Sigmoid colon (tissue), 4 donors: Measurements from ENCODE around the gene ELF1.

Experiments used
- EP300 ChIP-seq, 4 donors: sonication (generic); formaldehyde crosslinking; IDR thresholded peaks; one replicate each; pipeline ENCODE4 v1.6.1; 2017; ENCODE audit warnings: antibody characterized with exemption in 4 of 4
- POLR2A ChIP-seq, 2 donors: fragments of 450-650 bp; IDR thresholded peaks; one replicate each; pipeline ENCODE4 v1.6.1; 2016; ENCODE audit warnings: antibody characterized with exemption in 2 of 2, mild to moderate bottlenecking in 2 of 2, moderate library complexity in 2 of 2
- POLR2AphosphoS5 ChIP-seq, 4 donors: sonication (generic); formaldehyde crosslinking; IDR thresholded peaks; one replicate each; pipeline ENCODE4 v1.6.1; 2017; ENCODE audit warnings: antibody characterized with exemption in 4 of 4
- TF ChIP-seq, protein P1 (sequence below), 4 experiments: fragments of 450-650 bp in 3 of 4; fragments of 200-600 bp in 1 of 4; IDR thresholded peaks; one replicate each; pipeline ENCODE4 v1.5.1; 2016 to 2019; ENCODE audit warnings: antibody characterized with exemption in 4 of 4, mild to moderate bottlenecking in 3 of 4, moderate library complexity in 2 of 4

DNA sequence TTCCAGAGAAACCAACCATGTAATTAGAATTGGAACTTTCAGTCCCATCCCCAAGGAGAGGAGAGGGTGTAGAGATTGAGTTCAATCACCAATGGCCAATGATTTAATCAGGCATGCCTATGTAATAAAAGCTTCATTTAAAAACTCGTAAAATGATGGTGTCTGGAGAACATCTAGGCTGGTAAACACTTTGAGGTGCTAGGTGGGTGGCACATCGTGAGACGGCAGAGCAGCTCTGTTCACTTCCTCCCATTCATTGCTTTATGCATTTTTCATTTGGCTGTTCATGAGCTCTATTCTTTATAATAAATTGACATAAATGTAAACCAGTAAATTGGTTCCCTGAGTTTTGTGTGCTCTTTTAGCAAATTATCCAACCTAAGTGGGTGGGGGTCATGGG lies 90.1 kb downstream of the ELF1 start:
- TF ChIP-seq, protein P1, sequence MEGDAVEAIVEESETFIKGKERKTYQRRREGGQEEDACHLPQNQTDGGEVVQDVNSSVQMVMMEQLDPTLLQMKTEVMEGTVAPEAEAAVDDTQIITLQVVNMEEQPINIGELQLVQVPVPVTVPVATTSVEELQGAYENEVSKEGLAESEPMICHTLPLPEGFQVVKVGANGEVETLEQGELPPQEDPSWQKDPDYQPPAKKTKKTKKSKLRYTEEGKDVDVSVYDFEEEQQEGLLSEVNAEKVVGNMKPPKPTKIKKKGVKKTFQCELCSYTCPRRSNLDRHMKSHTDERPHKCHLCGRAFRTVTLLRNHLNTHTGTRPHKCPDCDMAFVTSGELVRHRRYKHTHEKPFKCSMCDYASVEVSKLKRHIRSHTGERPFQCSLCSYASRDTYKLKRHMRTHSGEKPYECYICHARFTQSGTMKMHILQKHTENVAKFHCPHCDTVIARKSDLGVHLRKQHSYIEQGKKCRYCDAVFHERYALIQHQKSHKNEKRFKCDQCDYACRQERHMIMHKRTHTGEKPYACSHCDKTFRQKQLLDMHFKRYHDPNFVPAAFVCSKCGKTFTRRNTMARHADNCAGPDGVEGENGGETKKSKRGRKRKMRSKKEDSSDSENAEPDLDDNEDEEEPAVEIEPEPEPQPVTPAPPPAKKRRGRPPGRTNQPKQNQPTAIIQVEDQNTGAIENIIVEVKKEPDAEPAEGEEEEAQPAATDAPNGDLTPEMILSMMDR (IDR thresholded peaks at IDR 0.05) = no peak
- TF ChIP-seq POLR2A (IDR thresholded peaks at IDR 0.05) = no peak
- TF ChIP-seq POLR2AphosphoS5 (IDR thresholded peaks at IDR 0.05) = no peak
- no peak for TF ChIP-seq EP300 (IDR thresholded peaks at IDR 0.05)
